HG02884 (cell line): ENCODE results near the gene JAKMIP1.

Source experiments
- ATAC-seq: cut with Tn5 transposase; IDR thresholded peaks from one replicate; pipeline ENCODE4 v1.9.1; 2021; ENCODE audit warnings: mild to moderate bottlenecking, moderate library complexity; ENCODE audit not compliant: unreplicated experiment

JAKMIP1 gene

GRCh38 chr4:6047130-6047673, 153.1 kb downstream of the JAKMIP1 start:
- no peak for ATAC-seq

DNA sequence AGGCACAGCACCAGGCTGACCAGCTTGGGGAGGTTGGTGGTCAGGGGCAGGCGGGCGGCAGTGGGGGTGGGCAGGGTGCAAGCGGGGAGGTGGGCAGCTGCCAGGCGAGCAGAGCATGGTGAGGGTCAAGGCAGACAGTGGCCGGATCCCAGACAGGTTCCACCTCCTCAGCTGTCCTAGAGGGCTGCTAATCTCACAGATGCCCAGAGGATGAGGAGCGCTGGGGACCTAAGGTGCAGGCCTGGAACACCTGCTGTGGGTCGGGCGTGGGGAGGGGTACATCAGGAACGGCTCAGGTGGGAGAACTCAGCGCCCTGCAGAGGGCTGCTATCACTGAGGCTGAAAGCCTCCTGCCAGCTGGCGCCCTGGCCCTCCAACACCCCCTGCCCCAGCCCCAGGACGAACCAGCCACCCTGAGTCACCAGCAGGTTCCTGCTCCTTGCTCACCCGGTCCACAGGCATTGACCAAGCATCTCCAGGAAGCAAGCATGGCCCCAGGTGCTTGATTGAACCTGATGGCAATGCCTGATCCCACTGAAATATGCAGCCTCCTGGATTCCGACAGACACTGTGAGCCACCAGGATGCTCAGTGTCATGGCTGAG, 153.7 kb downstream of the JAKMIP1 start:
- no peak for ATAC-seq

DNA sequence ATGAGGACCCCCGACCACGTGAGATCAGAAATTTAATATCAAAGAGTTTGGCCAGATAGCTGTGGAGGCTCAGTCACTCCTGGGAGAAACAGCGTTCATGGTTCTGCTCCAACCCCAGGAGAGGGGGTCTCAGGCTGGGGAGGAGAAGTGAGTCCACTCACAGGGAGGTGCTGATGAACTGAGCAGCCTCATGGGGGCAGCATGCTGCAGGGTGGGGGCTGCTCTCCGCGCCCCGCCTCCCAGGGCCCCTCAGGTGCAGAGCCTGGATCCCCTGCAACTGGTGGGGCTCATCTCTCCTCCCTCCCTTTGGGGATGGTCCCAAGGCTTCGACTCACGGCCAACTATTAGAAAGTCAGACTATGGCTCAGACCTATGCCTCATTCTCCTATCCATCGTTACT, 155.5 kb downstream of the JAKMIP1 start:
- no peak for ATAC-seq

- no peak for ATAC-seq
Measured at GRCh38 chr4:6044276-6044675, 156.1 kb downstream of the JAKMIP1 start.

DNA sequence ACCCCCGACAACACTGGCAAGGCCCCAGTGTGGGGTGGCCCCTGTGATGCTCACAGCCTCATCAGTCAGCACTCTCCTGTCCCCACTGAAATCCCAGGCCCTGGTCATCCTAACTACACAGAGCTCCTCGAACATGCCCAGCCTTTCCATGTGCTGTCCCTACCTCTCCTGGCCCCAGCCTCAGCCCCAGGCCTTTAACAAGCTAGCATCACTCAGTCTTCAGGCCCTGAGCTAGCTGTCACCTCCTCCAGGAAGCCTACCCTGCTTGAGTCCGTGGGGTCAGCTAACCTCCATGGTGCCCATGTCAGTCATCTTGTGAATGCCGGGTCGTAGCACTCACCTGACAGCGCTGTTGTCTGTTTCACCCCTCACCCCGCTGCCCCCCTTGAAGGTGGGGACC, 156.5 kb downstream of the JAKMIP1 start:
- ATAC-seq, result no peak

- no peak for ATAC-seq
Measured at GRCh38 chr4:6043188-6043587, 157.2 kb downstream of the JAKMIP1 start.

- no peak for ATAC-seq
Measured at GRCh38 chr4:6042293-6043063, 157.9 kb downstream of the JAKMIP1 start.

DNA sequence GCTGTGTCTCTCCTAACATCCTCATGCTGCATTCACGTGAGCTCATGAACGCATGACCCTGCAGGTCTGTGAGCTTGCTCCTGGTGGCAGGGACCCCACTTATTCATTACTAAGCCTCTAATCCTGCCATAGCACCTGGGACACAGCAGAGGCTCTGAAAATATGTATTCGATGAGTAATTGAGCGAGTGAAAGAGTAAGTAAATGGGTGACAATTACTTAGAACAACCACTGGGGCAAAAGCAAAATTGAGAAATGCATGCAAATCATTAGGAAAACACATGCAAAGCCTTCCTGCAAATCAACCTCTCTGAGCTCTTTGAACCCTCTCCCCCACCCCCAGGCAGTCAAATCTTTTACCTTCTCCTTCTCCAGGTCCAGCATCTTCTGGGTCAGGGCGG, 158.5 kb downstream of the JAKMIP1 start:
- ATAC-seq, result no peak

- ATAC-seq, result no peak
Measured at GRCh38 chr4:6038711-6039110, 161.6 kb downstream of the JAKMIP1 start.

- ATAC-seq, result no peak
Measured at GRCh38 chr4:6035786-6036185, 164.6 kb downstream of the JAKMIP1 start.

DNA sequence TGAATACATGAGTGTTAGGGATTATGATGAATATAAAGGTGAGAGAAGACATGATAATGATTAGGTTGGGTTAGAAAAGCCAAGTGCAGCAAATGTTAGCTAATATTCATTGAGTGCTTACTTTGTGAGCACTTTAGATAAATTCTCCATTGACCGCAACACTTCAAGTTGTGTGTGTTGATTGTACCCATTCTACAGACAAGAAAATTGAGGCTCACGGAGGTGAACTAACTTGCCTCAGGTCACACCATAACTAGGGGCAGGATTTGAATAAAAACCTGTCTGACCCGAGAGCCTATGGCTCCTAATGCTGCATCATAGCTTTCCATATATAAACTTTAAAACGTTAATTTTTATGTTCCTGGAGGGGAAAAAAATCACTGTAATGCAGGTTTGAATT, 167.0 kb downstream of the JAKMIP1 start:
- ATAC-seq, result no peak

- ATAC-seq, result no peak
Measured at GRCh38 chr4:6032249-6033244, 167.8 kb downstream of the JAKMIP1 start.

DNA sequence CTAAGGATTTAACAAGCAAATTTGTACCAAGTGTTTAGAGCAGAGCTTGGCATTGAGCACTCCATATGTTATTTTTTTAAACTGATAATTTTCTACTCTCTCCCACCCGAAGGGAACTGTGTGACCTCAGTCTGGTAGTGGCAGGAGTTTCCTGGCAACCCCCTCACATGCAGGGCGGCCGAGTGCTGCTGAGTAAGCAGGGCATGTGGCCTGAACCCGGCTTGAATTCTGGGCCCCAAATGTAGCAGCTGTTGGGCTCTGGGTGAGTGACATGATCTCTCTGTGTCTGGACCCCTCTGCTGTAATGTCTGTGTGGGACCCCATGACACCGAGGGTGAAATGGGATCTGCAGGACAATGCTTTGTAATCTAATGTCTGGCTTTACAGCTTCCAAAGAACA, 168.5 kb downstream of the JAKMIP1 start:
- ATAC-seq, result no peak

DNA sequence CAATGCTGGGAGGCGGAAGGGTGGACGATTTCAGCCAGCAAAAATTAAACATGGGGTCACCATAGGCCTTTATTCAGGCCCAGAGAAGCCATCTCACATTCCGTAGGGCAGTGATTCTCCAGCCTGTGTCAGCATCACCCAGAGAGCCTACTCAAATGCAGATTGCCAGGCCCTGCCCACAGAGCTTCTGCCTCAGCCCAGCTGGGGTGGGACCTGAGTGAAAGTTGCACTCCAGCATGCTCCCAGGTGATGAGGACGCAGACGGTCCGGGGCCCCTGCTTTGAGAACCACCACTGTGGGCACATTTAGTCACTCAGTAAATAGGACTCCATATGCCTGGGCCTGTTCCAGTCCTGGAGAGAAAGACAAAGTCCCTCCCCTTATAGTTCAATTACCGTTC, 169.7 kb downstream of the JAKMIP1 start:
- ATAC-seq, result no peak

DNA sequence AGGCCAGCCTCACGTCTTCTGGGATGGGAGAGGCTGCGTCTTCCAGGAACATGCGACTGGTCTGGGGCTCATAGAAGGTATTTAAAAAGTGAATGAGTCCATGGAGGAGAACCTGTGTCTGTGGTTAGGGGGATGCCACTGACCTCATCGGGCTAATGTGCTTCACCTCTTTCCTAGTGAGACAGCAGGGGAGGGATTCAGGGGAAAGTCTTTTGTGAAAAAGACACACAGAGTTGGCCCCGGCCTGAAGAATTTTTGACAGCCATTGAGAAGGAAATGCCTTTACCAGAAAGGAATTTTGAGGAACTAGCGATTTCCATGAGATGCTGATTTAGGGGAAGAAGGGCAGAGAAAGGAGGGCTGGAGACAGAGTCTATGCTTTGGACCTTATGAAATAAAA, 171.1 kb downstream of the JAKMIP1 start:
- no peak for ATAC-seq

DNA sequence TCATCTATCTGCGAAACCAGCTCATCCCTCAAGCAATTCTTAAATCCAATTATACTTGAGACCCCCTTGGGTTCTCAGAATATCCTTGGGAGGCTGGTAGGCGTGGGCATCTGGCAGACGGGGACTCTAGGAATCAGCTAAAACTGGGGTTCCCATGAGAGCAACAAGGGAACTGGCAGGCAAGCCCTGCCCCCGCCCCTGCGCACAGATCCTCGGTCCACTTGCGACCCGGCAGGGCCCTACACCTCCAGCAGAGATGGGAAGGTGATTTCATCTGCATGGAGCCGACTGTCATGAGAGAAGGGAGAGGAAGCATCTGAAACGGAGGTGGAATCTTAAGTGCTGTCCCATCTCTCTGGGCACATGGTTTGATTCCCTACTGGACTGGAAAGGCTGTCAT, 172.2 kb downstream of the JAKMIP1 start:
- ATAC-seq, result no peak

DNA sequence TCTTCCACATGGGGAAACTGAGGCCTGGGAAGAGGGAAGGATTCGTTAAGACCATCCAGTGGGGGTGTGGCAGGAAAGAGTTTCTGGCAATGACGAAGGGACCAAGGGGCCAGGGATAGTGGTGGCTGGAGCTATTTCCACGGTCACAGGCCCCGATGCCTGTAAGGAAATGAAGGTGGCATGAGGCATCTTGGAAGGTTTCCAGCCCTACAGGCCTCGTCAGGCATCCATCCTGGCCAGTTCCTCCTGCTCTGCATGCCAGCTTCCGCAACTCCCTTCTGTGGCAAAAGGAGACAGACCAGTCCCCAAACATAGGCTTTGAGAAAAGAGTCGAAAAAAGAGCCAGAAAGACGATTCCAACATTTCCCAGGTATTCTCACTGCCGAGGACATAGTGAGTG, 173.0 kb downstream of the JAKMIP1 start:
- ATAC-seq, result no peak

DNA sequence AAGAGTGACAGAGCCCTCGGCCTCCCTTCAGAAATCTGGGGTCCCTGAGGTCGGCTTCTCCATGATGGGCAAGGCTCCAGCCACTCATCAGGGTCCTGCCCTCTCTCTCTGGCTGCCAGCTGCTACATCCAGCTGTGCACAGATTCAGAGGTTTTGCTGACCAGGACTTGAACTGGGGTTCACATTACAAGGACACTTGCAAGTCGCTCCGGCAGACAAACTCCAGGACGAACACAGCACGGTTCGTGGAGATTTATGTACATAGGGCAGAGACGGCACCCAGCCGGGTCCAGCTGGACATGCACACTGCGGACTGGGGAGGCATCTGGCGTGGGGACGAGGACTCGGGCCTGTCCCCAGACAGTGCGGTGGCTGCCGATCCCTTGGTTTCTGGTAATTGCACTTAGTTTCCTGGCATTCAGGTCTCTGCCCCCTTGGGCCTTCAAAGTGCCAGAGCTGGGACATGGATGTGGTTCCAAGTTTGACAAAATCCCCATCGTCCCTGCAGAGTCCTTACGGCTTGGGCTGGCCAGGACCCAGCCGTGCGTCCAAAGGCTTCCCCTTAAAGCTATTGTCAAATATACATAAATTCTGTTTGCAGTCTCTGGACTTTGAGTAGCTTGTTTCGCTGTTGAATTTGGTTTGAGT, 175.9 kb downstream of the JAKMIP1 start:
- ATAC-seq, result no peak

- ATAC-seq, result no peak
Measured at GRCh38 chr4:6023731-6024130, 176.6 kb downstream of the JAKMIP1 start.

DNA sequence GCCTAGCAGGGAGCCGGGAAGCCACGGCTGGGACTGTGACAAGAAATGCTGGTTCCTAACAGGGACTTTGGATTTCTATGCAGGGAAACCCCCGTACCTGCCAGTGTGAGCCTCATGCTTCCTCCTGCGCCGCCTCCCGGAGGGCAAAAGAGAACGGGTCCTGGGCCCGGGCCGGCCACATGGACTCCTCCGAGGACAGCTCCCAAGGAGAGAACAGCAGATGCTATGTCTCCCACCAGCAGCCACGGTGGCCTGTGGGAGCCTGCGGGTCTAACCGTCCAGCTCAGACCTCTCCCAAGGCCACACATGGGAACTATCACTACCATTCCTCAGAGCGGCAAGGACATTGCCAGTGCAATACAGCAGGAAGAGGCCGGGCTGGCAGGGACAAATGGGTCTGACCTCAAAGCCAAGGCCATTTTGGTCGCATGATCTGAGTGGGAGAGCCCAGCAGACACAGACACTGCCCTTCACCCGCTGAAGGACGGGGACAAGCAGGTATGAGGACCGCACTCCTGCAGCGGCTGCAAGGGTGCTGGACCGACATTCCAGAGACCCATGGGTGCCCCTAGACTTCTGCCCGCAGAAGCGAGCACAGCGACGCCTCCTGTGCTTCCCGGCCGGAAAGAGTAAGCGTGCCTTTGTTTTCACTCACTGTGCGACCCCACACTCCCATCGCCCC, 177.6 kb downstream of the JAKMIP1 start:
- ATAC-seq, result no peak
